ENCODE data around the gene SHMT2. TPM values are rescaled to one million over a fixed set of nuclear protein-coding genes. Genes with fewer than 3 reads are reported as not detected.

The SHMT2 gene
- total RNA-seq, 1 donor from 2014 or later = 65.1 TPM

- DNase-seq (ENCODE audit: low spot score) = no peak
Measured at GRCh38 chr12:57239587-57240065, 10.1 kb downstream of the SHMT2 start.

- no peak for DNase-seq (ENCODE audit: low spot score)
Measured at GRCh38 chr12:57240066-57240921, 10.8 kb downstream of the SHMT2 start.

GRCh38 chr12:57240926-57241401, 11.5 kb downstream of the SHMT2 start:
- DNase-seq (ENCODE audit: low spot score) = no peak

GRCh38 chr12:57241402-57242310, 12.1 kb downstream of the SHMT2 start:
- no peak for DNase-seq (ENCODE audit: low spot score)

- DNase-seq (ENCODE audit: low spot score) = no peak
Measured at GRCh38 chr12:57242329-57242690, 12.8 kb downstream of the SHMT2 start.

GRCh38 chr12:57242691-57243454, 13.4 kb downstream of the SHMT2 start:
- DNase-seq (ENCODE audit: low spot score) = no peak

GRCh38 chr12:57243521-57244311, 14.2 kb downstream of the SHMT2 start:
- DNase-seq (ENCODE audit: low spot score) = peak; percentile 77

- DNase-seq (ENCODE audit: low spot score) = no peak
Measured at GRCh38 chr12:57244312-57244696, 14.8 kb downstream of the SHMT2 start.

- no peak for DNase-seq (ENCODE audit: low spot score)
Measured at GRCh38 chr12:57247041-57247440, 17.5 kb downstream of the SHMT2 start.

- DNase-seq (ENCODE audit: low spot score) = no peak
Measured at GRCh38 chr12:57248934-57249742, 19.6 kb downstream of the SHMT2 start.

GRCh38 chr12:57250541-57250940, 21.0 kb downstream of the SHMT2 start:
- DNase-seq (ENCODE audit: low spot score) = no peak

- DNase-seq (ENCODE audit: low spot score) = no peak
Measured at GRCh38 chr12:57250956-57251355, 21.4 kb downstream of the SHMT2 start, which contains the start of gene STAC3. STAC3 (minus strand) TSS chr12:57251187; CDS start chr12:57249636, 1,551 bp downstream.

GRCh38 chr12:57254506-57255280, 25.2 kb downstream of the SHMT2 start:
- DNase-seq (ENCODE audit: low spot score) = no peak

- DNase-seq (ENCODE audit: low spot score) = no peak
Measured at GRCh38 chr12:57255916-57256315, 26.4 kb downstream of the SHMT2 start.

- no peak for DNase-seq (ENCODE audit: low spot score)
Measured at GRCh38 chr12:57258977-57259970, 29.8 kb downstream of the SHMT2 start.

- no peak for DNase-seq (ENCODE audit: low spot score)
Measured at GRCh38 chr12:57260366-57260765, 30.9 kb downstream of the SHMT2 start.

GRCh38 chr12:57261428-57261865, 31.9 kb downstream of the SHMT2 start:
- no peak for DNase-seq (ENCODE audit: low spot score)

Data from mucosa of gallbladder (tissue), 1 donor.